Omental fat pad (tissue), 4 donors: ENCODE data around the gene TRAF3IP1. TPM values are rescaled to one million over a fixed set of nuclear protein-coding genes. Genes with fewer than 3 reads are reported as not detected.
A peak's percentile ranks its signal among the peaks of the same experiment; 100 is the strongest.
"Not testable (repeated sequence)": the region's sequence is repeated elsewhere in the genome, so short reads cannot be mapped to it uniquely, and the experiment has no call there.

ENCODE experiments used
- ATAC-seq: fragments of 150-250 bp; one replicate; pipeline ENCODE4 v1.9.1; 2016; ENCODE audit warnings: mild to moderate bottlenecking, moderate library complexity; ENCODE audit not compliant: low FRiP score
- DNase-seq: peaks from one replicate; pipeline ENCODE4 v3.0.0-alpha.2; 2019; ENCODE audit warnings: low spot score
- total RNA-seq, 4 donors: library from RNA; depleted of rRNA; stranded (reverse); fragments of >200 nt; gene quantifications; one replicate each; pipeline ENCODE4 v1.1.0, GENCODE V29; 2016
- TF ChIP-seq, protein P1 (sequence below), 3 donors: fragments of 450-650 bp; IDR thresholded peaks; one replicate each; pipeline ENCODE4 v1.5.1; 2016 to 2017; ENCODE audit warnings: antibody characterized with exemption in 3 of 3, mild to moderate bottlenecking in 3 of 3, moderate library complexity in 2 of 3

TRAF3IP1 gene
- total RNA-seq, 4 donors from 2014 or later = 8.4 to 15.9 (median 12.5) TPM

- no peak for DNase-seq
- ATAC-seq = no peak
- TF ChIP-seq, protein P1, sequence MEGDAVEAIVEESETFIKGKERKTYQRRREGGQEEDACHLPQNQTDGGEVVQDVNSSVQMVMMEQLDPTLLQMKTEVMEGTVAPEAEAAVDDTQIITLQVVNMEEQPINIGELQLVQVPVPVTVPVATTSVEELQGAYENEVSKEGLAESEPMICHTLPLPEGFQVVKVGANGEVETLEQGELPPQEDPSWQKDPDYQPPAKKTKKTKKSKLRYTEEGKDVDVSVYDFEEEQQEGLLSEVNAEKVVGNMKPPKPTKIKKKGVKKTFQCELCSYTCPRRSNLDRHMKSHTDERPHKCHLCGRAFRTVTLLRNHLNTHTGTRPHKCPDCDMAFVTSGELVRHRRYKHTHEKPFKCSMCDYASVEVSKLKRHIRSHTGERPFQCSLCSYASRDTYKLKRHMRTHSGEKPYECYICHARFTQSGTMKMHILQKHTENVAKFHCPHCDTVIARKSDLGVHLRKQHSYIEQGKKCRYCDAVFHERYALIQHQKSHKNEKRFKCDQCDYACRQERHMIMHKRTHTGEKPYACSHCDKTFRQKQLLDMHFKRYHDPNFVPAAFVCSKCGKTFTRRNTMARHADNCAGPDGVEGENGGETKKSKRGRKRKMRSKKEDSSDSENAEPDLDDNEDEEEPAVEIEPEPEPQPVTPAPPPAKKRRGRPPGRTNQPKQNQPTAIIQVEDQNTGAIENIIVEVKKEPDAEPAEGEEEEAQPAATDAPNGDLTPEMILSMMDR (IDR thresholded peaks at IDR 0.05) = no peak
Observed at GRCh38 chr2:238435752-238436096, 115.4 kb downstream of the TRAF3IP1 start.

GRCh38 chr2:238438856-238439849 is 118.8 kb downstream of the TRAF3IP1 start:
- DNase-seq (no peak), ATAC-seq (peak; percentile 64)
- TF ChIP-seq, protein P1 (IDR thresholded peaks at IDR 0.05) = no peak

DNA sequence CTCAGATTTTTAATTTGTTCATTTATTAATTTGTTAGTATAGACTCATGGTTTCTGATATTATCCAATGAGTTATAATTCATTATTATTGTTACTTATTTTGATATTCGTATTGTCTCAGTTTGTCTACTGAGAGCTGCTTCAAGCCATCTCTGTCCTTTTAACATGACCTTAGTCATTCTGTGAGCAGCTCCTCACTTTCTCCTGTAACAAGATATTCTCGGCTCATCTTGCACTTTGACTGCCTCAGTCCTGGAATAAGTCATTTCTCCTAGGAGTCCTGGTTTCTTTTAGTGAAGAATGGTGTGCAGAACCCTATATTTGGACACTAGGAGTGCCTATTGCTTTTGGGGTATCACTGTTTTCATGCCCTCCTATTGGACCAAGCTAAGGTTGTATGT is 119.6 kb downstream of the TRAF3IP1 start:
- TF ChIP-seq, protein P1 (IDR thresholded peaks at IDR 0.05) = no peak
- DNase-seq (no peak), ATAC-seq (no peak)

DNA sequence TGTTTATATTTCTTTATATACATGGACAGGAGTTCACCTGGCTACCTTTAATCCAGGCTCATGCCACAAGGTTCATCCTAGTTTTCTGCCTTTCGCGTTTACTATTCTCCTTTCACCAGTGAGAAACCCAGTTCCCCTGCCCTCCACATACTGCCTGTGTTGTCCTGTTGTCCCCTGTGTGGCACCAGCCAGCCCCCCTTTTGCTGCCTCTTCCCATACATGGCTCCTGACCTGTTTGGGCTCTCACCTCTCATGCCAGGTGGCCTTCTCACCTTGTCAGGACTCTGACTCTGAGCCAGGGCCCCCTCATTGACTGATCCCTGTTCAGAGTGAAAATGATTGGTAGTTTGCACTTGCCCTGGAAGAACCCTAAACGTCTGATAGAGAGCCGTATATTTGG is 120.0 kb downstream of the TRAF3IP1 start:
- TF ChIP-seq, protein P1 (IDR thresholded peaks at IDR 0.05) = no peak
- no peak for ATAC-seq
- no peak for DNase-seq

DNA sequence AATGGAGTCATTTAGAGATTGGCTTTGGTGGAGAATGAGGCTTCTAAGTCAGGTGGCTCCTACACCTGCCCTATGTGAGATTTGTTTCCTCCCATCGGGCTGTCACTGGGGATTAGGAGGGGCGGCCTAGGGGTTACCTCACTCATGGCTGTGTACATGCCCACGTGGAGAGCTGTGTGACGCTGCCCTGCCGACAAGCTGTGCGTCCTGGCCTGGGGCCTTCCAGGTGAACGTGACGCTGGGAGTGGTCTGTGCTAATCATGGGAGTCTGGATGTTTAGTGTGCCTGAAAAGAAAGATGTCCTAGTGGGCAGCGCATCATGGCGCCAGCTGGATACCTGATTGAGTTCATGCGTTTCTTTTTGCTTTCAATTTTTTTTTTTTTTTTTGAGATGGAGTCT is 120.4 kb downstream of the TRAF3IP1 start:
- TF ChIP-seq, protein P1 (IDR thresholded peaks at IDR 0.05) = no peak
- DNase-seq = no peak
- ATAC-seq = no peak

DNA sequence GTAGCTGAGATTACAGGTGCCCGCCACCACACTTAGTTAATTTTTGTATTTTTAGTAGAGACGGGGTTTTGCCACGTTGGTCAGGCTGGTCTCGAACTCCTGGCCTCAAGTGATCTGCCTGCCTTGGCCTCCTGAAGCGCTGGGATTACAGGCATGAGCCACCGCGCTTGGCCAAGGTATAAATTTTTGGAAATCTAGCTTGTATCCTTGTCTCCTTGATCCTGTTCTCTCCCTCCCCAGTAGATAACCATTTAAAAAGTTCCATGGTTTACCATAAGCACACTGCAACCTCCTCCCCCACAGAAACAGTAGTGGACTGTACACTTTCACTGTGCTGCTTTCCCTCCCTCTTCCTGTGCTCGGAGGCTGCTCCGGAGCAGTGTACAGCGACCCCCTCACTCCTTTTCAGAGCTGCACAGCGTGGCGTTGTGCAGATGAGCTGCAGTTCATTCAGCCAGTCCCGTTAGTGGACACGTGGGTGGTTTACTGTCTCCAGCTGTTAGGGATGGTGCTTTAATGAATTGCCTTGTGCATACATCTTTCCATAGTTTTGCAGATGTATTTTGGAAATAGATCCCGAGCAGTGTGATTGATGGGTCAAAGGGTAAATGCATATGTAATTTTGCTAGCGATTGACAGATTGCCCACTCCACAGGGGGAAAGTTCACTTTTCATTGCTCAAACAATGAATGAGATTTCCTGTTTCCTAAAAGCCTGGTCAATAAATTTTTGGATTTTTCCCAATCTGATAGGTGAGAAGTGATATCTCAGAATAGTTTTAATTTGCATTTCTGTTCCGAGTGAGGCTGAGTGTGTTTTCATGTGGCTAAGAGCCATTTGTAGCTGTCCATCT is 121.2 kb downstream of the TRAF3IP1 start:
- TF ChIP-seq, protein P1 (IDR thresholded peaks at IDR 0.05) = no peak
- no peak for ATAC-seq
- DNase-seq = no peak

GRCh38 chr2:238442257-238442656 is 121.9 kb downstream of the TRAF3IP1 start:
- not testable (repeated sequence) for DNase-seq, ATAC-seq
